ENCODE results near the gene MRPL23.

GRCh38 chr11:1922481-1923081 lies 24.6 kb upstream of the MRPL23 start:
- TF ChIP-seq CTCF (IDR thresholded peaks at IDR 0.05; ENCODE audit: low read depth, low read length, missing input control) (no peak), GABPA (IDR thresholded peaks at IDR 0.05 in 1 of 2, conservative IDR thresholded peaks at IDR 0.05 in 1 of 2) (no peak), ATF3 (IDR thresholded peaks at IDR 0.05) (no peak), EGR1 (IDR thresholded peaks at IDR 0.05; ENCODE audit: low read depth in 2 of 2) (no peak), FOXA1 (IDR thresholded peaks at IDR 0.05) (no peak), RAD21 (IDR thresholded peaks at IDR 0.05) (no peak), TAF1 (conservative IDR thresholded peaks at IDR 0.05) (no peak)
- TF ChIP-seq, protein P1, sequence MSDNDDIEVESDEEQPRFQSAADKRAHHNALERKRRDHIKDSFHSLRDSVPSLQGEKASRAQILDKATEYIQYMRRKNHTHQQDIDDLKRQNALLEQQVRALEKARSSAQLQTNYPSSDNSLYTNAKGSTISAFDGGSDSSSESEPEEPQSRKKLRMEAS (IDR thresholded peaks at IDR 0.05), result no peak

Data from liver (tissue), 3 donors.